HEK293 (cell line): ENCODE results near the gene YEATS4.

Experiments used
- CTCF ChIA-PET: fragments of 350-600 bp; formaldehyde crosslinking; extraction: SDS; loops from one replicate; lab custom pipeline; 2021; ENCODE audit warnings: antibody characterized with exemption; lab: Yijun Ruan, JAX
- POLR2A ChIA-PET: fragments of 300-600 bp; formaldehyde crosslinking; extraction: SDS; loops from one replicate; lab custom pipeline; 2020; ENCODE audit warnings: antibody characterized with exemption, inconsistent platforms; lab: Yijun Ruan, JAX
- H3K27ac ChIP-seq: fragments of 200-500 bp; sonication (Bioruptor generic); 2 replicates; pipeline ENCODE4 v1.5.1; 2014; ENCODE audit warnings: low read depth, low read length, control low read depth, inconsistent platforms; ENCODE audit errors: extremely low read depth
- H3K36me3 ChIP-seq, 2 experiments: fragments of 200-500 bp in 1 of 2; sonication (Bioruptor generic) in 1 of 2; 1 replicate in 1 of 2; 2 replicates in 1 of 2; pipeline ENCODE4 v1.5.1; 2014 to 2017; ENCODE audit warnings: inconsistent platforms in 2 of 2, low read length in 2 of 2; ENCODE audit not compliant: control insufficient read depth in 2 of 2, insufficient read depth in 1 of 2
- H3K4me1 ChIP-seq: fragments of 200-500 bp; sonication (Bioruptor generic); 2 replicates; pipeline ENCODE4 v1.5.1; 2014; ENCODE audit warnings: mild to moderate bottlenecking, low read length, inconsistent platforms; ENCODE audit not compliant: control insufficient read depth, insufficient read depth
- H3K4me3 ChIP-seq: 2 replicates; pipeline ENCODE4 v1.5.1; 2011; ENCODE audit warnings: low read depth, mild to moderate bottlenecking, control low read depth, low read length, moderate library complexity
- H3K9me3 ChIP-seq: fragments of 200-500 bp; sonication (Bioruptor generic); 2 replicates; pipeline ENCODE4 v1.5.1; 2014; ENCODE audit warnings: low read depth, low read length, inconsistent platforms; ENCODE audit not compliant: control insufficient read depth, insufficient read depth
- GLI4 ChIP-seq: fragments of 450-650 bp; formaldehyde crosslinking; IDR thresholded peaks from 2 replicates; pipeline ENCODE4 v1.5.1; 2016; ENCODE audit warnings: missing biosample characterization, missing genetic modification characterization
- RBAK ChIP-seq: fragments of 450-650 bp; formaldehyde crosslinking; IDR thresholded peaks from 2 replicates; pipeline ENCODE4 v1.5.1; 2016; ENCODE audit warnings: missing biosample characterization, missing genetic modification characterization
- REPIN1 ChIP-seq: fragments of 450-650 bp; formaldehyde crosslinking; IDR thresholded peaks from 2 replicates; pipeline ENCODE4 v1.5.1; 2017; ENCODE audit warnings: missing biosample characterization, missing genetic modification characterization, low read depth
- SETDB1 ChIP-seq: IDR thresholded peaks from one replicate; pipeline ENCODE4 v1.6.1; 2017; ENCODE audit warnings: mild to moderate bottlenecking, low read length, moderate library complexity, mixed read lengths; ENCODE audit not compliant: insufficient read length
- ZBTB7A ChIP-seq: fragments of 450-650 bp; formaldehyde crosslinking; IDR thresholded peaks from 2 replicates; pipeline ENCODE4 v1.5.1; 2016; ENCODE audit warnings: low read depth, missing biosample characterization, missing genetic modification characterization
- ZNF16 ChIP-seq: fragments of 450-650 bp; formaldehyde crosslinking; IDR thresholded peaks from 2 replicates; pipeline ENCODE4 v1.5.1; 2016; ENCODE audit warnings: low read depth, missing biosample characterization, missing genetic modification characterization
- ZNF302 ChIP-seq: fragments of 450-650 bp; formaldehyde crosslinking; IDR thresholded peaks from 2 replicates; pipeline ENCODE4 v1.5.1; 2016; ENCODE audit warnings: missing biosample characterization, missing genetic modification characterization, low read depth
- ZNF514 ChIP-seq: fragments of 450-650 bp; formaldehyde crosslinking; IDR thresholded peaks from 2 replicates; pipeline ENCODE4 v1.5.1; 2016; ENCODE audit warnings: missing biosample characterization, missing genetic modification characterization
- ZNF555 ChIP-seq: fragments of 450-650 bp; formaldehyde crosslinking; conservative IDR thresholded peaks from 2 replicates; pipeline ENCODE4 v1.5.1; 2017; ENCODE audit warnings: missing biosample characterization, mild to moderate bottlenecking, missing genetic modification characterization, inconsistent platforms
- ZNF596 ChIP-seq: fragments of 450-650 bp; IDR thresholded peaks from 2 replicates; pipeline ENCODE4 v1.5.0; 2018; ENCODE audit warnings: missing biosample characterization, mild to moderate bottlenecking, missing genetic modification characterization, moderate library complexity
- ZNF670 ChIP-seq: fragments of 450-650 bp; formaldehyde crosslinking; IDR thresholded peaks from 2 replicates; pipeline ENCODE4 v1.5.1; 2016; ENCODE audit warnings: missing biosample characterization, missing genetic modification characterization, low read depth
- ZNF776 ChIP-seq: fragments of 450-650 bp; formaldehyde crosslinking; IDR thresholded peaks from 2 replicates; pipeline ENCODE4 v1.5.0; 2017; ENCODE audit warnings: missing biosample characterization, missing genetic modification characterization, borderline replicate concordance
- ZNF777 ChIP-seq: fragments of 450-650 bp; formaldehyde crosslinking; IDR thresholded peaks from 2 replicates; pipeline ENCODE4 v1.5.1; 2017; ENCODE audit warnings: missing biosample characterization, missing genetic modification characterization, borderline replicate concordance
- ZNF837 ChIP-seq: fragments of 450-650 bp; formaldehyde crosslinking; IDR thresholded peaks from 2 replicates; pipeline ENCODE4 v1.5.1; 2016; ENCODE audit warnings: missing biosample characterization, missing genetic modification characterization
- TF ChIP-seq, protein P1 (sequence below): fragments of 450-650 bp; formaldehyde crosslinking; IDR thresholded peaks from 2 replicates; pipeline ENCODE4 v1.5.1; 2016; ENCODE audit warnings: missing biosample characterization, missing genetic modification characterization
- TF ChIP-seq, protein P2 (sequence below): fragments of 450-650 bp; formaldehyde crosslinking; IDR thresholded peaks from 2 replicates; pipeline ENCODE4 v1.5.1; 2016; ENCODE audit warnings: missing biosample characterization, missing genetic modification characterization
- TF ChIP-seq, protein P3 (sequence below): fragments of 450-650 bp; formaldehyde crosslinking; IDR thresholded peaks from 2 replicates; pipeline ENCODE4 v1.5.1; 2016; ENCODE audit warnings: missing biosample characterization, missing genetic modification characterization

YEATS4 gene

DNA sequence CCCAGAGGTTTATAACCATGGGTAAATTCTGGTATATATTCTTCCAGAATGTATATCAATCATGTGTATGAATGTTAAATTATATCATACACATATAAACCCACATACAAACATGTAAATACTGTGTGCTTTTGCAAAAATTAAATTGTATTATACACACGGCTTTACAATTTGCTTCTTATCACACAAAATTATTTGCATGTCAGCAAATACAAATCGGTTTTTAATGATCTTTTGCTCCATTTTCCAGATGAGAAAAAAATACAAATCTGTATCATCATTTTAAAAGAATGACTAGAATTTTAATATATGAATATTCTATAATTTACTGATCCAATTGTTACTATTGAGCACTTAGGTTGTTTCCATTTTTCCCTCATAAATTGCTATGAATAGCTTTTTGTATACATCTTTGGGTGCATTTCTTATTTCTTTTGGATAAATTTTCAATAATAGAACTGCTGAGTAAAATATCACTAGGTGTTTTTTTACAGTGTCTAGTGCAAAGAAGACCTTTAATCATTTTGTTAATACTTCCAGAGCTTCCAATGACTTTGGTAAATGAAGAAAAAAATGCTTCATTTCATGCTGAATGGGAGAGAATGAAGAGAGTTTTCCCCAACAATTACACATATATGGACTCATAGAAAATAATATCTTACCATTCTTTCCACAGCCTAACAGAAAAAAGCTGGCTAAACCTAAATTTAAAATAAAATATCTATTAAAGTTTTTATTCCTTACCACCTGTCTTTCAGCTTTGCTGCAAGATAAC, 7.9 kb upstream of the YEATS4 start (continued):
- TF ChIP-seq ZNF837 (tag by site-specific recombination) (no peak), SETDB1 (no peak)

DNA sequence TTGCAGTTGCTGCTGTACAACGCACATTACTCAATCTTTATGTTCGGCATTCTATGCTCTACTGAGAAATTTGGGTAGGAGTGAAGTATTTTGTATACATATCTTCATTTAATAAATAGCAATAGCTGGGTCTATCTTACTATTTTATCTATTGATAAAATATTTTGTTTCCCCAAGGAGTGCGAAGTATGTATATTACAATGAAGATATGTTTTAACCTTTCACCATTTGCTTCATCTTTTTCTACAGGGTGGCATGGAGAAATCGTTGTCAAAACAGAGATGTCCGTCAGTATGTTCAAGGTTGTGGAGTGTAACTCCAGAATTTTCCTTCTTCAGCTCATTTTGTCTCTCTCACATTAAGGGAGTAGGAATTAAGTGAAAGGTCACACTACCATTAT, 6.6 kb upstream of the YEATS4 start:
- ChIA-PET CTCF (interaction anchor here (1.0 kb wide), 1 partner anchor 62 kb away, joined by 3 read pairs; no protein-coding TSS in a partner anchor), POLR2A (interaction anchor here (0.6 kb wide), 1 partner anchor 200 kb away, joined by 3 read pairs; no protein-coding TSS in a partner anchor)
- H3K4me3 ChIP-seq, result no peak overlapping the region
- no peaks in the 10 kb centered on the region for H3K4me1 ChIP-seq
- H3K27ac ChIP-seq, result no peak overlapping the region
- H3K36me3 ChIP-seq, result no peaks in the 10 kb centered on the region
- no peak for TF ChIP-seq REPIN1 (tag by site-specific recombination)
- TF ChIP-seq ZNF302 (tag by site-specific recombination), result no peak
- TF ChIP-seq ZNF555 (tag by site-specific recombination), result no peak
- no peak for TF ChIP-seq ZNF16
- no peak for TF ChIP-seq GLI4 (tag by site-specific recombination)
- TF ChIP-seq, protein P1, sequence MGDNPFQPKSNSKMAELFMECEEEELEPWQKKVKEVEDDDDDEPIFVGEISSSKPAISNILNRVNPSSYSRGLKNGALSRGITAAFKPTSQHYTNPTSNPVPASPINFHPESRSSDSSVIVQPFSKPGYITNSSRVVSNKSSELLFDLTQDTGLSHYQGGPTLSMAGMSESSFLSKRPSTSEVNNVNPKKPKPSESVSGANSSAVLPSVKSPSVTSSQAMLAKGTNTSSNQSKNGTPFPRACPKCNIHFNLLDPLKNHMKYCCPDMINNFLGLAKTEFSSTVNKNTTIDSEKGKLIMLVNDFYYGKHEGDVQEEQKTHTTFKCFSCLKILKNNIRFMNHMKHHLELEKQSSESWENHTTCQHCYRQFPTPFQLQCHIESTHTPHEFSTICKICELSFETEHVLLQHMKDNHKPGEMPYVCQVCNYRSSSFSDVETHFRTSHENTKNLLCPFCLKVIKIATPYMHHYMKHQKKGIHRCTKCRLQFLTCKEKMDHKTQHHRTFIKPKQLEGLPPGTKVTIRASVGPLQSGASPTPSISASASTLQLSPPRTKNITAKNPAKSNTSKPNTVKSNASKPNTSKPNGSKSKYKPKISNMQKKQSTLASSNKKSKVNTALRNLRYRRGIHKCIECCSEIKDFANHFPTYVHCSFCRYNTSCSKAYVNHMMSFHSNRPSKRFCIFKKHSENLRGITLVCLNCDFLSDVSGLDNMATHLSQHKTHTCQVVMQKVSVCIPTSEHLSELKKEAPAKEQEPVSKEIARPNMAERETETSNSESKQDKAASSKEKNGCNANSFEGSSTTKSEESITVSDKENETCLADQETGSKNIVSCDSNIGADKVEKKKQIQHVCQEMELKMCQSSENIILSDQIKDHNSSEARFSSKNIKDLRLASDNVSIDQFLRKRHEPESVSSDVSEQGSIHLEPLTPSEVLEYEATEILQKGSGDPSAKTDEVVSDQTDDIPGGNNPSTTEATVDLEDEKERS (tag by site-specific recombination), result no peak
- TF ChIP-seq, protein P2, sequence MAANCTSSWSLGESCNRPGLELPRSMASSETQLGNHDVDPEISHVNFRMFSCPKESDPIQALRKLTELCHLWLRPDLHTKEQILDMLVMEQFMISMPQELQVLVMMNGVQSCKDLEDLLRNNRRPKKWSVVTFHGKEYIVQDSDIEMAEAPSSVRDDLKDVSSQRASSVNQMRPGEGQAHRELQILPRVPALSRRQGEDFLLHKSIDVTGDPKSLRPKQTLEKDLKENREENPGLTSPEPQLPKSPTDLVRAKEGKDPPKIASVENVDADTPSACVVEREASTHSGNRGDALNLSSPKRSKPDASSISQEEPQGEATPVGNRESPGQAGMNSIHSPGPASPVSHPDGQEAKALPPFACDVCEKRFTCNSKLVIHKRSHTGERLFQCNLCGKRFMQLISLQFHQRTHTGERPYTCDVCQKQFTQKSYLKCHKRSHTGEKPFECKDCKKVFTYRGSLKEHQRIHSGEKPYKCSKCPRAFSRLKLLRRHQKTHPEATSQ (tag by site-specific recombination), result no peak
- TF ChIP-seq, protein P3, sequence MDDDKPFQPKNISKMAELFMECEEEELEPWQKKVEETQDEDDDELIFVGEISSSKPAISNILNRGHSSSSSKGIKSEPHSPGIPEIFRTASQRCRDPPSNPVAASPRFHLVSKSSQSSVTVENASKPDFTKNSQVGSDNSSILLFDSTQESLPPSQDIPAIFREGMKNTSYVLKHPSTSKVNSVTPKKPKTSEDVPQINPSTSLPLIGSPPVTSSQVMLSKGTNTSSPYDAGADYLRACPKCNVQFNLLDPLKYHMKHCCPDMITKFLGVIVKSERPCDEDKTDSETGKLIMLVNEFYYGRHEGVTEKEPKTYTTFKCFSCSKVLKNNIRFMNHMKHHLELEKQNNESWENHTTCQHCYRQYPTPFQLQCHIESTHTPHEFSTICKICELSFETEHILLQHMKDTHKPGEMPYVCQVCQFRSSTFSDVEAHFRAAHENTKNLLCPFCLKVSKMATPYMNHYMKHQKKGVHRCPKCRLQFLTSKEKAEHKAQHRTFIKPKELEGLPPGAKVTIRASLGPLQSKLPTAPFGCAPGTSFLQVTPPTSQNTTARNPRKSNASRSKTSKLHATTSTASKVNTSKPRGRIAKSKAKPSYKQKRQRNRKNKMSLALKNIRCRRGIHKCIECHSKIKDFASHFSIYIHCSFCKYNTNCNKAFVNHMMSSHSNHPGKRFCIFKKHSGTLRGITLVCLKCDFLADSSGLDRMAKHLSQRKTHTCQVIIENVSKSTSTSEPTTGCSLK, result no peak
- TF ChIP-seq ZNF670 (tag by site-specific recombination), result no peak
- no peak for TF ChIP-seq ZBTB7A (tag by site-specific recombination)
- no peak for TF ChIP-seq ZNF514
- no peak for TF ChIP-seq ZNF776 (tag by site-specific recombination)
- TF ChIP-seq ZNF596, result no peak
- no peak for TF ChIP-seq ZNF777 (tag by site-specific recombination)
- no peak for TF ChIP-seq RBAK (tag by site-specific recombination)
- H3K9me3 ChIP-seq, result no peaks in the 10 kb centered on the region
